HG03575 (cell line): ENCODE results near the gene BCOR.

Source experiments
- ATAC-seq: cut with Tn5 transposase; IDR thresholded peaks from one replicate; pipeline ENCODE4 v1.9.1; 2021; ENCODE audit not compliant: unreplicated experiment, insufficient number of reproducible peaks, low FRiP score; ENCODE audit errors: extremely low read depth

BCOR gene

GRCh38 chrX:40074959-40075332 is 22.8 kb downstream of the BCOR start:
- no peak for ATAC-seq

- ATAC-seq: no peak
Measured at GRCh38 chrX:40074080-40074958, 23.4 kb downstream of the BCOR start.

- ATAC-seq: no peak
Measured at GRCh38 chrX:40073439-40074054, 24.2 kb downstream of the BCOR start.

- no peak for ATAC-seq
Measured at GRCh38 chrX:40072246-40072645, 25.5 kb downstream of the BCOR start.

- no peak for ATAC-seq
Measured at GRCh38 chrX:40068048-40068447, 29.7 kb downstream of the BCOR start.

DNA sequence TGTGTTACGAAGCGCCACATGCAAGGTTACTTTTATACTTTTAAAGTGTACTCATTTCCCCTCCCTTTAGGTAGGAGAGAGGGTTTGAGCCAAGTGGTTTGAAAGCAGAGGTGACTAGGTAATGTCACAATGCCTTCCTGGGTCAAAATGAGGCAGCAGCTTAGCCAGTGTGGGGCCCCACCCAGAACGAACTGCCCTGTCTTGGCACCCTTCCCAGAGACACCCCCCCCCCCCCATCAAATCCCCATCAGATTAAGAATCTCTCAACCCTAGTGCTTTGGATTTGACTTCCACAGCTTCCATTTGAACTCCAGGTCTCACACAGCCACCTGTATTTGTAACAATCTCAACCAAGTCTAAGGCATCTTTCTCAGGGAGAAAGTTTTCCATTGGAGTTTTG is 31.1 kb downstream of the BCOR start:
- ATAC-seq: no peak

DNA sequence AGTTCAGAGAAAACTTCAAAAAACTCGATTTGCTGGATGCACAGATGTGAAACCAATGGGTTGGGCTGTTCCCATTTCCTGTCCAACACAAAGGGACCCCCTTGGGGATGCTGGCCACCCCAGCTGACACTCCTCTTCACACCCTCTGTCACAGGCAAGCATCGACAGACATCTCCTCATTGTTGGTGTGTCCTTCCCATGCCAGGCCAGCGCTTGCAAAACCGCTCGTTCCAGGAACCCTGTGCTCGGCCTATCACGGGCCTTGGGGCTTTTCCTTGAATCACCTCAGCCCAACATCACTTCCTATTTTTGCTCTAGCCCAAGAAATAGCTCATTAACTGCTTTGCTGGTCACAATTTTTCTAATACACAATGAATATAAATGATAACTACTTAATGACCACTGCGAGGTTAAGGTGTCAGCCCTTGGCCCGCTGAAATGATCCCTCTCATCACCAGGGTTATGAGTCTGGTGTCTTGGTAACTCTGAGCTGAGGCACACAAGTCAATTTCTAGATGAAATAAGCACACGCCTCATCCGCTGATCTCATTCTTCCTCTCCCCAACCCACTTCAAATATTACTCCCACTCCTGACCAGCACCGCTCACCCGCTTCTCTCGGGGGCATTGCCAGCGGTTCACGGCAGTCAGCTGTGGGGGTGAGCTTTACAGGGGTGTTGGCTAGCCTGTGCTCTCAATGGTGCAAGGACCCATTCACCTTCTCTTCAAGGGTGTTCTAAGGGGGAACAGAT is 32.3 kb downstream of the BCOR start:
- ATAC-seq: no peak

- no peak for ATAC-seq
Measured at GRCh38 chrX:40064055-40064597, 33.6 kb downstream of the BCOR start.

- no peak for ATAC-seq
Measured at GRCh38 chrX:40063555-40063954, 34.2 kb downstream of the BCOR start.

DNA sequence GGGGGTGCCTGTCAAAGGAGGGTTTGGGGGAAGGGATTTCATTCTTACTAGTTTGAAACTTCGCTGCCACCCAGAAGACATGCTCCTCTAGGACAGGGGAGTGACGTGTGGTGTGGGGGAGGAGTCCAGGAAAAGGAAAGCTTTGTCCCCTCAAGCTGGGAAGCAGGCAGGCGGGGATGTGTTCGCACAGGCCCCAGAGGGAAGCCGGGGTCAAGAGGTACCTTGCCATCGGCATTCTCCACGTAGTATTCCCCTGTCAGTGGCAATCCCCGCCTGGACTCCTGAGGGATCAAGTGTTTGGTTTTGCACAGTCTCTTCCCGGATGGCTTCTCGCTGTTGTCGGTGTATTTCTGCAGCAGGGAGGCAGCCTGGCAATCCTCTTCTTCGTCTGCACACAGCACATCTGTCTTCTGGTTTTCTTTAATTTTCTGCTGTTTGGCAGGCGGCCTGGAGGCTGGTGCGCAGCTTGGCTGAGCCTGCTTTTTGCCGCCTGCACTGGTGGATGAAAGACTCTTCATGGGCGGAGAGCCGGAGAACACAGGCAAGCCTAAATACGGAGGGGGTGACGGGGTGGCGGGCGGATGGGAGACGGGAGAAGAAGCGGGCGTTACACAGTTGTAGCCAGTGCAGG is 35.1 kb downstream of the BCOR start:
- ATAC-seq: no peak

DNA sequence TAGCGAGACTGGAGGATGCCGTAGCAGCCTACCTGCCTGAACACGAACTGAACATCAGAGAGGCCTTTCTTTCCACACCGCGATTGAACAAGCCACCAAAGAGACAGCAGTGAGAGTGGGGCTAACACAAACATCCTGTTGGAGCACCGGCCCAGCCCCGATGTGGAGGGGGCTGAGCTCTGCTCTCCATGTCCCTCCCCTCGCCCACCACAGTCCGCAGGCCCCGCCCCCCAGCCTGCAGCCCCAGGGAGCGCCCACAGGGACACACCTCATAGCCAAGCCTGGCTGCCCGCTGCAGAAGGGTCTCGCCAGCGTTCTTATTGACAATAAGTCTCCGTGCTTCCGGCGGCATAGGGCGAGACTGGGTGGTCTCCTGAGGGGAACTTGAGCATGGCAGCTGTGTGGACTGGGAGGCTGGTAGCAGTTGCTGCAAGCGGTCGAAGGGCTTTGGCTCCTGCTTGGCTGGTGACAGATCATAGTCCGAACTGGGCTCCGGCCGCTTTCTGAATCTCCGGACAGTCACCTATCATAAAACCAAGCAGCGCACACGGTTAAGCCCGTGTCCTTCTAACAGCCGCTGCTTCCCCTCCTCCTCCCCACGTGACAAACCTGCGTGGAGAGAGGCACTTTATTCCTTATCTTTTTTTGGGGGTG is 35.8 kb downstream of the BCOR start:
- ATAC-seq: no peak

DNA sequence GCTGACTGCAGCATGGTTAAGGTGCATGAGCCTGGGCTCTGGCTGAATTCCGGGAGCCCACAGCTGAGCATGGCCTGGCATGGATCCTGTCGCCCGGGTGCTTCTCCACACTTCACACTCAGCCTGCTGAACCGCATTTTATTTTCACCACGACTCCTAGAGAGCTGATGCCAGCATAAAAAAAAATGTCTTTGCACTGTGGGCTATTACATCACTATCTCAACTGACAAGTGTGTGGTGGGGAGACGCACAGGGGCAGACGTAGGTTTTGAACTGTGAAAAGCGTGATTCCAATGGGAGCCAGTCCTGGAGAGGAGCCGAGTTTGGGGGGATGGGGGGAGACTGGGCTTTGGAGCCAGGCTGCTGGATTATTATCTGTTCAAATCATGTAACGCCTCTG is 36.8 kb downstream of the BCOR start:
- ATAC-seq: no peak

DNA sequence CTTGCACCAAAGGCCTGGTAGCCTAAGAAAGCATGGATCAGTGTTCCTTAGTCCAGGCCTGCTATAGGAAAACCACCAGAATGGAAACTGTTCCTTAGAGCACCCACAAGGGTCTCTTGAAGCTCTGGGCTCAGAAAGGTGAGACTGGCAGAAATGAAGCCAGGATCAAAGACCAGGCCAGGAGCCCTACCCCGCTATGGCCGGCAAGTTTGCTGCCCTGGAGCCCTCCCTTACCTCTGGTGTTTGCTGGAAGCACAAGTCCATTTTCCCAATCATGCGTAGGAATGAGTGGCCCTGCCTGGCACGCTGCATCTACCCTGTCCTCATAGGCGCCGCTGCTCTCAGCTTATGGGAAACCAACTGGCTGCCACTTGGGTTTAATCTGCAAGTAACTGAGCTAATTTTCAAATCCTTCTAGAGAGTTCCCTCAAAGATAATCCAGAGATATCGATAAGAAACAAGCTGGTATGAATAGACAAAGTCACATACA is 37.4 kb downstream of the BCOR start:
- no peak for ATAC-seq

GRCh38 chrX:40058719-40059118 is 39.0 kb downstream of the BCOR start:
- ATAC-seq: no peak

GRCh38 chrX:40057405-40057804 is 40.4 kb downstream of the BCOR start:
- ATAC-seq: no peak

- ATAC-seq: no peak
Measured at GRCh38 chrX:40056420-40056819, 41.3 kb downstream of the BCOR start.

DNA sequence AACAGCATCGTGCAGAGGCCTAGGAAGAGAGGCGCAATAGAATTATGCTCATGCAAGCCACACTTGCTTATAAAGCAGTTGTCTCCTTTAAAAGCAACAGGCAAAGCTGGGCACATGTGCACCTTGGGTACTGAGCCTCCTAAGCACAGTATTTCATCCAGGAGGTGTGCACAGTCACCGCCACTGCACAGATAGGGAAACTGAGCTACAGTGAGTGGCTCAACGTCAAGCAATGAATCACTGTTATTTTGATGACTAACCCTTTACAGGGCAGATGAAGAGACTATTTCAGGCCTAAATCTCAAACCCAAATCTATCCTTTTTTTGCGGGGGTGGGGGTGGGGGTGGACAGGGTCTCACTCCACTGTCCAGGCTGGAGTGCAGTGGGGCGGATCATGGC is 42.3 kb downstream of the BCOR start:
- ATAC-seq: no peak

DNA sequence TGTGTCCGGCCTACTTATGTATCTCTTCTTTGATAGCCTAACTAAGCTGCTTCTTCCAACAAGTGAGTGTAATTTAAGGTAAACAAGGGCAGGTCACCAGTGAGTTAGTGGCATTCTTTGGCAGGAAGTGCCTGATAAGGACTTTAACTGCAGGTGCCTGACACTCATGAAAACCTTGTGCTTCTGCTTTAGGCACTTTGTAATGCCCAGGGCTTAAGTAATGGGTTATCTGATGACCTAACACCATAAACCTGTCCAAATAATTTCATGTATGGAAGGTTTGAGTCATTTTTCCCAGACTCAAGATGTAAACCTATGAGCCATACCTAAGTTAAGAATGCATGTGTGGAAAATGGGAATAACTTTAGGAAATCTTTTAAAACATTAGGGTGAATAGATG is 43.0 kb downstream of the BCOR start:
- no peak for ATAC-seq

- ATAC-seq: no peak
Measured at GRCh38 chrX:40050532-40050931, 47.2 kb downstream of the BCOR start.
